Measurements from ENCODE around the gene DDB1. TPM values are rescaled to one million over a fixed set of nuclear protein-coding genes. Genes with fewer than 3 reads are reported as not detected.
A peak's percentile ranks its signal among the peaks of the same experiment; 100 is the strongest.

Gene DDB1
- total RNA-seq, 1 donor from 2014 or later, result 126 TPM

- Histone ChIP-seq H3K4me3 (no peak overlapping the region), H3K27ac (no peak overlapping the region), H3K36me3 (no peaks in the 10 kb centered on the region), H3K9me3 (no peaks in the 10 kb centered on the region), H3K27me3 (no peaks in the 10 kb centered on the region), H3K4me1 (peaks cover 9% of the 10 kb centered on the region)
- no peak for ATAC-seq
- intact Hi-C loops (cut with DNase I), result loop anchor here (2.0 kb wide), 1 partner anchor 43 kb away; no protein-coding TSS in a partner anchor
- no peak for DNase-seq
- TF ChIP-seq CTCF (IDR thresholded peaks at IDR 0.05), result no peak
Observed at GRCh38 chr11:61337706-61338470, 5.0 kb upstream of the DDB1 start.

- H3K27me3 ChIP-seq, result no peaks in the 10 kb centered on the region
- ATAC-seq (peak; percentile 80), DNase-seq (peak; percentile 87)
- no peaks in the 10 kb centered on the region for H3K9me3 ChIP-seq
- H3K36me3 ChIP-seq, result no peaks in the 10 kb centered on the region
- H3K4me1 ChIP-seq, result peaks cover 19% of the 10 kb centered on the region
- H3K27ac ChIP-seq, result peak overlapping the region; percentile 58
- peak; percentile 98 for TF ChIP-seq CTCF (IDR thresholded peaks at IDR 0.05)
- H3K4me3 ChIP-seq, result no peak overlapping the region
- intact Hi-C loops (cut with DNase I), result no loop called here
Observed at GRCh38 chr11:61336171-61336935, 3.4 kb upstream of the DDB1 start.

GRCh38 chr11:61335355-61335710 is 2.4 kb upstream of the DDB1 start:
- no peak overlapping the region for H3K4me3 ChIP-seq
- H3K27me3 ChIP-seq, result no peaks in the 10 kb centered on the region
- no peaks in the 10 kb centered on the region for H3K9me3 ChIP-seq
- DNase-seq, result no peak
- TF ChIP-seq CTCF (IDR thresholded peaks at IDR 0.05), result no peak
- intact Hi-C loops (cut with DNase I), result no loop called here
- peaks cover 2% of the 10 kb centered on the region for H3K36me3 ChIP-seq
- H3K27ac ChIP-seq, result peak overlapping the region; percentile 58
- no peak for ATAC-seq
- peaks cover 26% of the 10 kb centered on the region for H3K4me1 ChIP-seq

GRCh38 chr11:61334434-61335354 is 1.8 kb upstream of the DDB1 start:
- no peak for TF ChIP-seq CTCF (IDR thresholded peaks at IDR 0.05)
- DNase-seq (no peak), ATAC-seq (no peak)
- H3K9me3 ChIP-seq, result no peaks in the 10 kb centered on the region
- intact Hi-C loops (cut with DNase I), result no loop called here
- no peak overlapping the region for H3K4me3 ChIP-seq
- no peaks in the 10 kb centered on the region for H3K27me3 ChIP-seq
- H3K4me1 ChIP-seq, result peaks cover 26% of the 10 kb centered on the region
- H3K27ac ChIP-seq, result no peak overlapping the region
- peaks cover 8% of the 10 kb centered on the region for H3K36me3 ChIP-seq

Measured in upper lobe of right lung (tissue), 1 donor.